HepG2 (cell line): ENCODE results near the gene PCDHGA1. TPM values are rescaled to one million over a fixed set of nuclear protein-coding genes. Genes with fewer than 3 reads are reported as not detected.

ENCODE experiments used
- ATAC-seq: fragments of 200-7000 bp; cut with Tn5 transposase; 3 replicates; pipeline ENCODE4 v1.9.1; 2020; ENCODE audit warnings: mild to moderate bottlenecking, moderate library complexity
- BruUV-seq: library from RNA; stranded (reverse); fragments of 400-500 nt; replicated peaks from 2 replicates; lab custom pipeline; 2021; lab: Mats Ljungman, UMichigan
- CTCF ChIA-PET: fragments of 300-600 bp; formaldehyde crosslinking; extraction: SDS; loops from one replicate; lab custom pipeline; 2021; ENCODE audit warnings: low total read pairs, inconsistent platforms, low intra/inter-chr PET ratio; lab: Yijun Ruan, JAX
- POLR2A ChIA-PET: fragments of 350-600 bp; sonication (Branson Sonifier 250); formaldehyde crosslinking; loops from one replicate; lab custom pipeline; 2020; ENCODE audit warnings: antibody characterized with exemption, inconsistent platforms; lab: Yijun Ruan, JAX
- DNase-seq: peaks from one replicate; pipeline ENCODE4 v3.0.0-alpha.2; 2015; ENCODE audit warnings: low spot score
- FAIRE-seq: peaks from 3 replicates; lab custom pipeline; 2011; peaks lifted over from hg19 to GRCh38; lab: Jason Lieb, UNC
- H2AFZ ChIP-seq: one replicate; pipeline ENCODE4 v1.6.1; 2011; ENCODE audit warnings: low read length, inconsistent platforms
- H3K27ac ChIP-seq: fragments of 300-600 bp; 3 replicates; pipeline ENCODE4 v1.8.0; 2011; ENCODE audit warnings: mixed run types, mild to moderate bottlenecking, mixed read lengths, low read length, inconsistent platforms; ENCODE audit not compliant: insufficient read depth; ENCODE audit errors: extremely low read length
- H3K27me3 ChIP-seq, 2 experiments: fragments of 200-600 bp in 1 of 2; 2 replicates in 1 of 2; 3 replicates in 1 of 2; pipeline versions ENCODE4 v1.6.0 to v1.8.0; 2011; ENCODE audit warnings: low read length in 2 of 2, mild to moderate bottlenecking in 2 of 2, moderate library complexity in 2 of 2, inconsistent platforms in 1 of 2; ENCODE audit not compliant: insufficient read depth in 2 of 2, control insufficient read depth in 1 of 2
- H3K36me3 ChIP-seq, 2 experiments: fragments of 200-600 bp in 1 of 2; replicated peaks in 1 of 2; 2 replicates in 1 of 2; 3 replicates in 1 of 2; pipeline versions ENCODE4 v1.5.1 to v1.8.0; 2011; ENCODE audit warnings: low read length in 2 of 2, inconsistent platforms in 1 of 2; ENCODE audit not compliant: insufficient read depth in 2 of 2, control insufficient read depth in 1 of 2
- H3K4me1 ChIP-seq: 2 replicates; pipeline ENCODE4 v1.5.1; 2012; ENCODE audit warnings: low read length, inconsistent platforms; ENCODE audit not compliant: insufficient read depth
- H3K4me2 ChIP-seq: 2 replicates; pipeline ENCODE4 v1.6.0; 2011; ENCODE audit warnings: low read depth, low read length, inconsistent platforms
- H3K4me3 ChIP-seq, 3 experiments: fragments of 200-600 bp in 1 of 3; sonication (generic), shearing (Covaris generic) in 1 of 3; replicated peaks in 1 of 3; 2 replicates each; pipeline ENCODE4 v1.5.1; 2011 to 2016; ENCODE audit warnings: low read length in 3 of 3, inconsistent platforms in 2 of 3, low read depth in 2 of 3, mild to moderate bottlenecking in 2 of 3, control low read depth in 1 of 3, mixed read lengths in 1 of 3; ENCODE audit not compliant: insufficient read depth in 1 of 3
- H3K79me2 ChIP-seq: one replicate; pipeline ENCODE4 v1.6.1; 2011; ENCODE audit warnings: low read length, inconsistent platforms; ENCODE audit not compliant: insufficient read depth
- H3K9ac ChIP-seq: 2 replicates; pipeline ENCODE4 v1.6.0; 2011; ENCODE audit warnings: mild to moderate bottlenecking, low read depth, low read length, inconsistent platforms; ENCODE audit not compliant: insufficient read depth
- H3K9me3 ChIP-seq: 2 replicates; pipeline ENCODE4 v1.5.1; 2012; ENCODE audit warnings: mild to moderate bottlenecking, low read length
- H4K20me1 ChIP-seq: 2 replicates; pipeline ENCODE4 v1.6.0; 2011; ENCODE audit warnings: inconsistent platforms, mild to moderate bottlenecking, low read length, moderate library complexity; ENCODE audit not compliant: insufficient read depth
- ARNT ChIP-seq: fragments of 450-650 bp; IDR thresholded peaks from 2 replicates; pipeline ENCODE4 v1.6.1; 2017
- DNMT1 ChIP-seq: sonication (generic); formaldehyde crosslinking; IDR thresholded peaks from 2 replicates; pipeline ENCODE4 v1.5.1; 2020; ENCODE audit warnings: mild to moderate bottlenecking, missing genetic modification reagents
- KDM6A ChIP-seq: IDR thresholded peaks from 2 replicates; pipeline ENCODE4 v1.6.1; 2016; ENCODE audit warnings: low read depth
- RAD51 ChIP-seq: fragments of 450-650 bp; IDR thresholded peaks from 2 replicates; pipeline ENCODE4 v1.6.1; 2016; ENCODE audit warnings: borderline replicate concordance
- SAP130 ChIP-seq: IDR thresholded peaks from 2 replicates; pipeline ENCODE4 v1.6.1; 2016; ENCODE audit warnings: low read depth
- SATB2 ChIP-seq: sonication (generic); formaldehyde crosslinking; IDR thresholded peaks from 2 replicates; pipeline ENCODE4 v1.5.0; 2020; ENCODE audit warnings: missing genetic modification reagents
- ZHX2 ChIP-seq, 2 experiments: sonication (generic) in 1 of 2; formaldehyde crosslinking in 1 of 2; IDR thresholded peaks; 2 replicates each; pipeline versions ENCODE4 v1.6.1 to v1.9.0; 2014 to 2022; ENCODE audit warnings: antibody characterized with exemption in 1 of 2, borderline replicate concordance in 1 of 2, inconsistent platforms in 1 of 2, low read depth in 1 of 2, missing genetic modification reagents in 1 of 2
- ZNF468 ChIP-seq: sonication (generic); formaldehyde crosslinking; IDR thresholded peaks from 2 replicates; pipeline ENCODE4 v1.8.0; 2022; ENCODE audit warnings: mild to moderate bottlenecking, moderate library complexity, missing genetic modification reagents
- ZNF75D ChIP-seq: sonication (generic); formaldehyde crosslinking; IDR thresholded peaks from 2 replicates; pipeline ENCODE4 v1.8.1; 2023; ENCODE audit warnings: missing genetic modification reagents, mild to moderate bottlenecking, borderline replicate concordance
- ZNF878 ChIP-seq: sonication (generic); formaldehyde crosslinking; IDR thresholded peaks from 2 replicates; pipeline ENCODE4 v1.8.1; 2023; ENCODE audit warnings: mild to moderate bottlenecking, missing genetic modification reagents, moderate library complexity
- ZSCAN29 ChIP-seq: sonication (generic); formaldehyde crosslinking; conservative IDR thresholded peaks from 2 replicates; pipeline ENCODE4 v1.4.0; 2020; ENCODE audit warnings: mild to moderate bottlenecking, missing genetic modification reagents
- WGBS: methylation state at CpG from one replicate; pipeline ENCODE4 v1.1.6; 2017; ENCODE audit warnings: low lambda C conversion rate; 5-methylcytosine and 5-hydroxymethylcytosine counted together
- in situ Hi-C: cut with HindIII; loops from 2 replicates; pipeline ENCODE4 v1.10.0; 2017; ENCODE audit warnings: low pct_unique_long_range_greater_than_20kb; ENCODE audit not compliant: extremely low pct_ligation_motif_present
- intact Hi-C: fragments of 100-400 bp; cut with micrococcal nuclease; formaldehyde crosslinking; loops from one replicate; pipeline ENCODE4 v1.10.0; 2022; ENCODE audit not compliant: unreplicated experiment
- polyA plus RNA-seq, 8 experiments: library from polyadenylated mRNA; depleted of rRNA in 3 of 8; stranded (reverse) in 7 of 8; unstranded in 1 of 8; fragments of >200 nt; fragmentation: Illumina TruSeq in 4 of 8; extraction: Trizol in 4 of 8; gene quantifications; 2 replicates each; pipeline versions ENCODE4 v1.2.1 to v1.2.3, GENCODE V29; 2011 to 2016; ENCODE audit warnings: low read depth in 4 of 8, missing spikeins in 1 of 8, mixed read lengths in 1 of 8; ENCODE audit not compliant: insufficient read depth in 1 of 8
- total RNA-seq, 5 experiments: library from RNA; depleted of rRNA; stranded (reverse); fragments of >200 nt; fragmentation: Illumina TruSeq; extraction: Trizol; gene quantifications; 2 replicates each; pipeline ENCODE4 v1.2.3, GENCODE V29; 2016; ENCODE audit warnings: low read depth in 1 of 5
- TF ChIP-seq, protein P1 (sequence below): sonication (generic); formaldehyde crosslinking; IDR thresholded peaks from 2 replicates; pipeline ENCODE4 v1.8.0; 2022; ENCODE audit warnings: missing genetic modification reagents, mild to moderate bottlenecking, inconsistent platforms, borderline replicate concordance
- TF ChIP-seq, protein P2 (sequence below): IDR thresholded peaks from 2 replicates; pipeline ENCODE4 v1.6.1; 2016; ENCODE audit warnings: low read depth

Gene PCDHGA1
- total and polyA plus RNA-seq, 2 of the 13 experiments (the other 11 are each of a cell fraction or from before 2014, with no cell fraction given), result 0.31 to 0.40 TPM

DNA sequence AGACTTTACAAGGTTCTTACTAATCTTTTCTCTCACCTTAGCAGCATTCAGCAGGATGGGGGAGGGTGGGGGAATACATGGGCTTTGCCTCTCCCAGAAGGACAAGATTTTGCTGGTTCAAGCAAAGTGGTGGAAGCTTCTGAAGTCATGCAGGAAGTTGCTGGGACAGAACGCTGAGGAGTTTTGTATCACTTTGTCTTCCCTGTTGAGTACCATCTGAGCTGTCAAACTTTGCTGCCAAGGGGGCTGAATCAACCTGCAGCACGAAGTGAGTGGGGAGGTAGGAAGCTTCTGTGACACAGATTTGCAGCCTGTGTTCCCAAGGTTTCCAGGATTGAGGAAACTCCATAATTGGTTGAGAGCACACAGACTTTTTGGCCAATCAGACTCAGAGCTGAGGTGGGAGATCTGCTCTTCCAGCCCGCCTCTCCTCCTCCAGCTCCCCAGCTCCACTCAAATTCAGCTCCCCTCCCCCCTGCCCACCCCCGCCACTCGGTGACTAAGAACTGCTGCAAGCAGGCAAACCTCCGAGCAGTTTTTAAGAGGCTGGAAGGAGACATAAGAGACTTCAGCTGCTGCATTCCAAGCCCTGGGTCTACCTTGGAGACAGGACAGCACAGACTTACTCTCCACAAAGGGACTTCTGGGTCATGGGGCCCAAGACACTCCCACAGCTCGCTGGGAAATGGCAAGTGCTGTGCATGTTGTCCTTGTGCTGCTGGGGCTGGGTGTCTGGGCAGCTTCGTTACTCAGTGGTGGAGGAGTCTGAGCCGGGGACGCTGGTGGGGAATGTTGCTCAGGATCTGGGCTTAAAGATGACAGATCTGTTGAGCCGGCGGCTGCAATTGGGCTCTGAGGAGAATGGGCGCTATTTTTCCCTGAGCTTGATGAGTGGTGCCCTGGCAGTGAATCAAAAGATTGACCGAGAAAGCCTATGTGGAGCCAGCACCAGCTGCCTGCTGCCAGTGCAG lies 158.6 kb downstream of the PCDHGA1 start, which contains the start of gene PCDHGC5 (continued):
- TF ChIP-seq, protein P1, sequence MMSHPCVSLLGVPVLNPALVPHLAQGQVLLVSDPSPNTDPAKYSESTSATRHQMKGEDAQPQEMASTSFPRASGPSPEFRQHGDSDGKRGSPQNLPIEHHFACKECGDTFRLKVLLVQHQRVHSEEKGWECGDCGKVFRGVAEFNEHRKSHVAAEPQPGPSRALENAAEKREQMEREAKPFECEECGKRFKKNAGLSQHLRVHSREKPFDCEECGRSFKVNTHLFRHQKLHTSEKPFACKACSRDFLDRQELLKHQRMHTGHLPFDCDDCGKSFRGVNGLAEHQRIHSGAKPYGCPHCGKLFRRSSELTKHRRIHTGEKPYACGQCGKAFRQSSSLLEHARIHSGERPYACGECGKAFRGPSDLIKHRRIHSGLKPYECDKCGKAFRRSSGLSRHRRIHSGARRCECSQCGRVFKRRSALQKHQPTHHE (CRISPR knock-in tag), result no peak
- no peak for TF ChIP-seq RAD51
- no peak for TF ChIP-seq DNMT1
- TF ChIP-seq ARNT, result no peak
- no peak for TF ChIP-seq SATB2
- TF ChIP-seq, all 625 proteins: peak for 0

DNA sequence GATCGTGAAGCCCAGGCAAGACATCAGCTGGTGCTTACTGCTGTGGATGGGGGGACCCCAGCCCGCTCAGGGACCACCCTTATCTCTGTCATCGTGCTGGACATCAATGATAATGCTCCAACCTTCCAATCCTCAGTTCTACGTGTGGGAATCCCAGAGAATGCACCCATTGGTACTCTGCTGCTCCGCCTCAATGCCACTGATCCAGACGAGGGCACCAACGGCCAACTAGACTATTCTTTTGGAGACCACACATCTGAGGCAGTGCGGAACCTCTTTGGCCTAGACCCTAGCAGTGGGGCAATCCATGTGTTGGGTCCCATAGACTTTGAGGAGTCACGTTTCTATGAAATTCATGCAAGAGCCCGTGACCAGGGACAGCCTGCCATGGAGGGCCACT lies 159.5 kb downstream of the PCDHGA1 start:
- H3K27me3 ChIP-seq, result peaks cover 3 to 39% of the 10 kb centered on the region in 2 experiments; a peak in 4 of 5 replicates
- no peak overlapping the region for H3K9ac ChIP-seq
- no TSS peak for BruUV-seq
- ChIA-PET POLR2A (no interaction called here), CTCF (no interaction called here)
- WGBS, result 25% methylated on average over 4 of the region's 10 CpGs
- H3K9me3 ChIP-seq, result no peaks in the 10 kb centered on the region
- H3K4me2 ChIP-seq, result no peak overlapping the region
- in situ Hi-C loops (no loop called here), intact Hi-C loops (no loop called here)
- H3K79me2 ChIP-seq, result no peaks in the 10 kb centered on the region
- no peaks in the 10 kb centered on the region for H3K4me1 ChIP-seq
- H3K36me3 ChIP-seq, result no peaks in the 10 kb centered on the region
- no peaks in the 10 kb centered on the region for H4K20me1 ChIP-seq
- H3K27ac ChIP-seq, result no peak overlapping the region
- ATAC-seq (no peak), FAIRE-seq (no peak), DNase-seq (no peak)
- H2AFZ ChIP-seq, result no peak overlapping the region
- no peak overlapping the region for H3K4me3 ChIP-seq
- TF ChIP-seq ZNF878 (no peak), ZNF75D (CRISPR knock-in tag) (no peak), ZSCAN29 (CRISPR knock-in tag) (no peak), ZNF468 (CRISPR knock-in tag) (no peak), ZHX2 (IDR thresholded peaks at IDR 0.05; ENCODE audit: low read depth) (no peak), ZHX2 (CRISPR knock-in tag; IDR thresholded peaks at IDR 0.05; ENCODE audit: borderline replicate concordance) (no peak), SAP130 (CRISPR knock-in tag) (no peak), KDM6A (CRISPR knock-in tag) (no peak)
- TF ChIP-seq, protein P2, sequence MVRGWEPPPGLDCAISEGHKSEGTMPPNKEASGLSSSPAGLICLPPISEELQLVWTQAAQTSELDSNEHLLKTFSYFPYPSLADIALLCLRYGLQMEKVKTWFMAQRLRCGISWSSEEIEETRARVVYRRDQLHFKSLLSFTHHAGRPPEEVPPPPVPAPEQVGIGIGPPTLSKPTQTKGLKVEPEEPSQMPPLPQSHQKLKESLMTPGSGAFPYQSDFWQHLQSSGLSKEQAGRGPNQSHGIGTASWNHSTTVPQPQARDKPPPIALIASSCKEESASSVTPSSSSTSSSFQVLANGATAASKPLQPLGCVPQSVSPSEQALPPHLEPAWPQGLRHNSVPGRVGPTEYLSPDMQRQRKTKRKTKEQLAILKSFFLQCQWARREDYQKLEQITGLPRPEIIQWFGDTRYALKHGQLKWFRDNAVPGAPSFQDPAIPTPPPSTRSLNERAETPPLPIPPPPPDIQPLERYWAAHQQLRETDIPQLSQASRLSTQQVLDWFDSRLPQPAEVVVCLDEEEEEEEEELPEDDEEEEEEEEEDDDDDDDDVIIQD, result no peak
